ENCODE data around the gene TMPRSS2. TPM values are rescaled to one million over a fixed set of nuclear protein-coding genes. Genes with fewer than 3 reads are reported as not detected.
A peak's percentile ranks its signal among the peaks of the same experiment; 100 is the strongest.

TMPRSS2 gene
- total RNA-seq, 1 donor from 2014 or later, result not detected

DNA sequence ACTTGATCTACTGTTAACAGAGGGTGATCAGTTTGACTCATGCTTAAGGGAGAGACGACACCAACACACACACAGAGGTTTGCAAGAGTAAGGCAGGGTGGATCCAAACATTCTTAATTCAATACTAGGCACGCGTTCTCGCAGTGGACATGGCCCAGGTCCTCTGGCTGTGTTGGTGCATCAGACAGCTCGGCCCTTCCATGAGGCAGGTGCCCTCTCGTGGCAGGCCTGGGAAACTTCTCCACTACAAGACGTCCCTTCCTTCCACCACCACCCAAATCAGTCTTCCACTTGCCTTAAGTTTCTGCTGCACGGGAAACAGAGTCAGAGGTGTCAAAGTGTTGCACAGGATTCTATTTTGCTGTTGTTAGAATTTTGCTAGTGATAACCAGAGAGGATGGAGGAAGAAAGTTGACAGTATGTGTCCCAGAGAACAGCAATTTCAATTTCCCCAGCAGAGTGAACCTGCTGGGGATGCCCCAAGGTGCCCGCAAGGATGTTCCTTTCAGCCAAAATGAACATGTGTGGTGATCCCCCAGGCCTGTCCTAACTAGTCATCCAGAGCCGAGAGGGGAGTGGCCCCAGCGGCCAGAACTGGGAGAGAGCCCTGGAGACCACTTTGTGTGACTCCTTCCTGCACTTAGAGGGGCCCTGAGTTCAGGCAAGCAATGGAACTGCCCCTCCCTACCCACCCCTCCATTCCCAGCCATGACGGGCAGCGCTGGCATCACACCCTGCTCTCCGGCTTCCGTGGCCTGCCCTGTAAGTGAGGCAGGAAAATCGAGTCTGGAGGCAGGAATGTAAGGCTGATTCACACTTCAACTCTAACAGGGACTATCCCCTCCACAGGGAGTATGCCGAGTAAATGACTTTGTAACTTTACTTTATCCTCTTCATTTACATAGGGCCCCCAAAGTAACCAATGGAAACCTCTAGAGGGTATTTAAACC, 47.1 kb downstream of the TMPRSS2 start:
- intact Hi-C loops (cut with DNase I), result loop anchor here (1.0 to 5.0 kb wide), 2 partner anchors 178 to 339 kb away; no protein-coding TSS in a partner anchor
- DNase-seq (ENCODE audit: missing footprints) (peak; percentile 89), ATAC-seq (peak; percentile 89)

DNA sequence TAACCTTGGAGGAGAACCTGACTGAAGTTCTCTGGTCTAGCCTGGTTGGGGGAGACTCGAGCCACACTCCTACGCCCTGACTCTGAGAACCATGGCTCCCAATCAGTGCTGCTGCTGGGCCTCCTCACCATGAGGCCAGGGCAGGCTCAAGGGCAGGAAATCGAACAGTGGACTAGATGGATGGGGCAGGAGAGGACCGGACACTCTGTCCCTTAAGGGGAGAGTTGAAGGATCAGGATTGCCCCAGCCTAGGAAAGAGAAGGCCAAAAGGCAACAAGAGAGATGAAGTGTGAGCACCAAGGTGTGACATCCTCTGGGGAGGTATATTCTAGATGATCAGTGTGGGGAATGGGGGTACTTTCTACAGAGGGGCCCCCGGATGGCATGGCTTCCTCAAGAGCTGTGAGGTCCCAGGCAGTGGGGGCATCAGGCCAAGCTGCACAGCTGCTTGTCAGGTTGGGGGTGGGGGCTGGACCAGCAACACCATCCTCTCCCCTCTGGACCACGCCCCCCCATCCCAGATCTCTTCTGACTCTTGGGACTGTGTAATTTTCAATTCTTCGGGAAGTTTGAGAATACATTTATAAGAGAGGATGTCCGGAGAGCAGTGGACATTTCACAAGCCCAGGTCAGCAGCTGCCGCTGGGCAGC, 47.9 kb downstream of the TMPRSS2 start:
- intact Hi-C loops (cut with DNase I), result loop anchor here (1.0 to 5.0 kb wide), 2 partner anchors 177 to 338 kb away; no protein-coding TSS in a partner anchor
- ATAC-seq (peak; percentile 13), DNase-seq (ENCODE audit: missing footprints) (no peak)

DNA sequence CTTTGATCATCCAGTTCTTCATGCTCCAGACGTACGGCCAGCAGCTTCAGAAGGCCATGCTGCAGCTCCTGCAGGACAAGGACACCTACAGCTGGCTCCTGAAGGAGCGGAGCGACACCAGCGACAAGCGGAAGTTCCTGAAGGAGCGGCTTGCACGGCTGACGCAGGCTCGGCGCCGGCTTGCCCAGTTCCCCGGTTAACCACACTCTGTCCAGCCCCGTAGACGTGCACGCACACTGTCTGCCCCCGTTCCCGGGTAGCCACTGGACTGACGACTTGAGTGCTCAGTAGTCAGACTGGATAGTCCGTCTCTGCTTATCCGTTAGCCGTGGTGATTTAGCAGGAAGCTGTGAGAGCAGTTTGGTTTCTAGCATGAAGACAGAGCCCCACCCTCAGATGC, 49.4 kb downstream of the TMPRSS2 start:
- ATAC-seq (no peak), DNase-seq (ENCODE audit: missing footprints) (no peak)
- intact Hi-C loops (cut with DNase I), result no loop called here

DNA sequence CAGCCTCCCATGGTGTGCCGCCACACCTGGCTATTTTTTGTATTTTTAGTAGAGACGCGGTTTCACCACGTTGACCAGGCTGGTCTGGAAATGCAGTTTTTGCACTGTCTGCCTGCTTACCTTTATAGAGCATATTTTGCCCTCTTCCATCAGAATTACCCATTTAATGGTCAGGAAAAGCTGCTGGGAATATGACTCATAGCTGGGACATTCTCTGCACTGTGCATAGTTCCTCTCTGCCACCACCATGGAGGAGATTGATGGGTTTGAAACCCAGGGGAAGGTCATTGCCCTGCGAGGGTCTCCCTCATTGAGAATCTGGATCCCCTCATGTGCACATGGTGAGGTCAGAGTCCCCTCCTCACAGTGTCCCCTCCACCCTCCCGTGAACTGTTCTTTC, 49.8 kb downstream of the TMPRSS2 start:
- DNase-seq (ENCODE audit: missing footprints) (no peak), ATAC-seq (no peak)
- intact Hi-C loops (cut with DNase I), result no loop called here

DNA sequence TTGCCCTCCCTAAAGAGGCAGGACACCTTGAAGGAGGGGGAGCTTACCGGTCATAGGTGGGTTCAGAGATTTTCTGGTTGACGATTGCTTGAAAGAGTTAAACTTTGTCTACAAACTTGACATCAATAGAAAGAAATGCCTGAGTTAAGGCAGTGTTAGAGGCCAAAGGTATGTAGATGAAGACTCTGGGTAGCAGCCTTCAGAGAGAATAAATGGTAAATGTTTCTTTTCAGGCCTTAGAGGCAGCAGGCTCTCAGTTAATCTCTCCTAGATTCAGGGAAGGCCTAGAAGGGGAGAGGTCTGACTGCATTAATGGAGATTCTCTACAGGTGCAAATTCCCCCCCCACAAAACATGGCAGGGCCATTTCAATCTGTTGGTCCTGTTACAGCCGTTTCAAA, 54.2 kb downstream of the TMPRSS2 start:
- DNase-seq (ENCODE audit: missing footprints), result no peak
- ATAC-seq, result no peak
- intact Hi-C loops (cut with DNase I), result no loop called here

DNA sequence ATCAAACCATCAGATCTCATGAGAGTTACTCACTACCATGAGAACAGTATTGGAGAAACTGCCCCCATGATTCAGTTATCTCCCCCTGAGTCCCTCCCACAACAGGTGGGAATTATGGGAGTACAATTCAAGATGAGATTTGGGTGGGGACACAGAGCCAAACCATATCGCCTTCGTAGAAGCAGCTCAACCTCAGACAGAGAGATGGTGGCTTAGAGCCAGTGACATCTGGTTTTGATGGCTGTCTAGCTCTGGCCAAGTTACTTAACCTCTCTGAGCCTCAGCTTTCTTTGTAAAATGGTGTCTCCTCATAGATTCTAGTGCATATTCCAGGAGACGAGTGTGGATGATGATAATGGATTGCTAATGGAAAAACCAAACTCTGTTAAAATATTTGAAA, 54.8 kb downstream of the TMPRSS2 start:
- intact Hi-C loops (cut with DNase I), result no loop called here
- ATAC-seq (no peak), DNase-seq (ENCODE audit: missing footprints) (no peak)

DNA sequence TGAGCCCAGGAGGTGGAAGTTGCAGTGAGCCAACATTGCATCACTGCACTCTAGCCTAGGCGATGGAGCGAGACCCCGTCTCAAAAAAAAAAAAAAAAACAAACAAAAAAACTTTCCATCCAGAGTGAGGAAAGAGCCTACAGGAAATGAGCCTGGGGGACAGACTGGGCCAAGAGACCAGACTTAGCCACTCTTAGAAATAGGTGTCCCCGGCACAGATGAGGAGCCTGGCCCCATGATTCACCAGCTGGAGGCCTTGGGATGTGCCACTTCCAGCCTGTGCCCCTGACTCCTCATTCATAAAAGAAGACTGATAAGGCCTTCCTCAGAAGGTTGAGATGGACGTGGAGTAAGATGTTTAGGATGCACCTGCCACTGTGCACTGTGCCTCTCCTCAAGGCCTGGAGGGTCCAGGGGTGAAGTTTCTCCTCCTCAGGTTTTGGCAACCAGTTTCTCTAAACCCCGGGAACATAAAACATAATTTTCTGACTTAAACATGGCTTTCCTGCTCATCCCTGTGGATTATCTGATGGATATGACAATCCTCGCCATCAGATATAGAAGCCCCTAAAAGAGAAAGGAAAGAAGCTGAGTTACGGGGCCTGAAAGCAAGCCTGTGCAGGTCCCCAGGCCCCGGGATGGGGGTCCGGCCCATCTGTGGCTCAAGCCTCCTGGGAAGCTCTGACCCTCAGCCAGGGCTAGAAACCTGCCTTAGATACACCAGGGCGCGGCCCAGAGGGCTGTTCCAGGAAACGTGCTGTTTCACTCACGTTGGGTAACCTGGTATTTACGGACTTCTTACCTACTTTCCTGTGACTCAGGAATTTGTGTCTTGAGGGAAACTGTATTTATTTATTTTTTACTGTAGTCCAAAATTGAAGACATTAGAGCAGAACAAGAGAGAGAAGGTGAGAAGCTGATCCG, 55.9 kb downstream of the TMPRSS2 start:
- intact Hi-C loops (cut with DNase I), result no loop called here
- ATAC-seq, result no peak
- no peak for DNase-seq (ENCODE audit: missing footprints)

DNA sequence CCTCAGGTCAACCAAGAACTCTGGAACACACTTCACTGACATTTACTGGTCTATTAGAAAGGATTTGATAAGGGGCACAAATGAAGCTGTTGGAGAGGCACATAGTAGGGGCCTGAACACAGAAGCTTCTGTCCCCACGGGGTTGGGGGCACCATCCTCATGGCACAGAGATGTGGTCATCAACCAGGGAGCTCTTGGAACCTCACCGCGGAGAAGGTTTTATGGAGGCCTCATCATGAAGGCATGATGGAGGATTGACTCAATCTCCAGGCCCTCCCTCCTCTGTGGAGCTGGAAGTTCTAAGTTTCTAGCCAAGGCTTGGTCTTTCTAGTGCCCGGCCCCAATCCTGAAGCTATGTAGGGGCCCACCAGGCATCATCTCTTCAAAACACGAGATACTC, 58.3 kb downstream of the TMPRSS2 start:
- ATAC-seq, result no peak
- no peak for DNase-seq (ENCODE audit: missing footprints)
- intact Hi-C loops (cut with DNase I), result no loop called here

DNA sequence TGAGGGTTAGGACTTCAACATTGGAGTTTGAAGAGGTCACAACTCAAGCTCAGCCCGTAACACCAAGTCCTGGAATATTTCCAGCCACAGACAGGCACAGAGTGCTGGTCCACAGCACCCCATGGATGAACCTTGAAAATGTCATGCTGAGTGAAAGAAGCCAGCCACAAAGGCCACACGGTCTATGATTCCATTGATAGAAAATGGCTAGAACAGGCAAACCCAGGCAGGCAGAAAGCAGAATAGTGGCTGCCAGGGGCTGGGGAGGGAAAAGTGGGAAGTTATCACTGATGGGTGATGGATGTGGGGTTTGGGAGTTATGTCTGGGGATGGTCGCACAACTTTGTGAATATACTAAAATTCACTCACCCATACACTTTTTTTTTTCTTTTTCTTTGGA, 60.6 kb downstream of the TMPRSS2 start:
- intact Hi-C loops (cut with DNase I), result no loop called here
- ATAC-seq (no peak), DNase-seq (ENCODE audit: missing footprints) (no peak)

DNA sequence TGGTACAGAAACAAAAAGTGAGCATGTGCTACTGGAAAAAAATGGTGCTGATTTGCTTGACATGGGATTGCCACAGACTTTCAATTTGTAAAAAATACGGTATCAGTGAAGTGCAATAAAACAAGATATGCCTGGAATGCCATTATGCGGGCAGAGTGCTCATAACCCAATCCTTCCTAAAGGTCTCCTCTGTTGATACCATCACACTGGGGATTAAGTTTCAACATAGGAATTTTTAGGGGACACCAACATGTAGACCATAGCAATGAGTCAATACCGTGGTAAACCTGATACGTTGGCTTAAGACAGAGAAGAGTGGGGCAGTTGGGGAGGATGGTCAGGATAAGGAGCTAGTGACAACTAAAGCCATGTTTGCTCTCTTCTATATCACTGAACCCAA, 61.4 kb downstream of the TMPRSS2 start:
- ATAC-seq, result no peak
- intact Hi-C loops (cut with DNase I), result no loop called here
- DNase-seq (ENCODE audit: missing footprints), result no peak

DNA sequence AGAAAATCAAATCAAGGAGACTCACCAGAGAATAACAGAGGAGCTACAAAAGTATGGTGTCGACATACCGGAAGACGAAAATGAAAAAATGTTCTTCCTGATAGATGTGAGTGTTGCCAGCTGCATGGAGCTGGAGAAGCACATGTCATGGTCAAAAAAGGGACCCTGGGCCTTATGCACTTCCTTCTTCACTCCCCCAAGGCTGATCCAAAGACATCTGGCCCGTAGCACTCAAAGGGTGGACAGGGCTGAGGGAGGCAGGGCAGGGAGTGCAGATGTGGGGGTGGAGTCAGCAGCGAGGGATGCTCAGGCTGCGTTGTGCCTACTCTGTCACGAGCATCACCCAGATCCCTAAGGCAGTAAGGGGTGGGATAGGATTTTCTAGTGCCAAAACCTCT, 62.5 kb downstream of the TMPRSS2 start:
- ATAC-seq, result peak; percentile 44
- intact Hi-C loops (cut with DNase I), result no loop called here
- DNase-seq (ENCODE audit: missing footprints), result no peak

DNA sequence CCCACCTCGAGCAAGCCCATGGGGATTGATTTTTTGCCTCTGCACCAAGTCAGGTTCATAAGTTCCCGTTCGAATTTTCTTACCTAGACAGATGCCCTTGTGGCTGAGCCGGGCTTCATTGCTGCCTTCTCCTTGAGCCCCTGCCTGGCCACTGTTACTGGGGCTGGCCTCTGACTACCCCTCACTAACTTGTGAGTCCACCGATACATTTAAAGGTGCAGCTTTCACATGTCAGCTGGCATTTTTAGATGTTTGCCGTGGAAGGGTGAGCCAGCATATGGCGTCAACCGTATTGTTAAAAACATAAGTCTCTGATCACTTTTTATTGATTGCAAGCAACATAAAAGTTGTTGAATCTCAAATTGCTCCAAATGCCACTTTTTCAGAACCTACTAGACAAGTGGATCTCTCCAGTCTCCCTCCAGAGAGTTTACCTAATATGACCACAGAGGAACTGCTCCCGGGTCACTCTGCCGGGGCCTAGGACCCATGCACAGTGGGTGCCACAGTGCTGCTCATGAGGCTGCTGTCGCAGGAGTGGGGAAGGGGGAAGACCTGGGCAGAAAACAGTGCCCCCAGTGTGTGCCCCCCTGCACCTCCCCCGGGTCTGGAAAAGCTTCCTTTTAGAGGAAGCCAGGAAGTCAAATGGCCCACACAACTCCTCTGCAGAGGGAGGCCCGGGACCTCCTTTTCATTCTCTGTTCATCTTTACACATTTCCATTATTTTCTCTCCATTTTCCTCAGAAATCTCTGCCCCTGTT, 63.1 kb downstream of the TMPRSS2 start:
- DNase-seq (ENCODE audit: missing footprints) (no peak), ATAC-seq (no peak)
- intact Hi-C loops (cut with DNase I), result no loop called here

DNA sequence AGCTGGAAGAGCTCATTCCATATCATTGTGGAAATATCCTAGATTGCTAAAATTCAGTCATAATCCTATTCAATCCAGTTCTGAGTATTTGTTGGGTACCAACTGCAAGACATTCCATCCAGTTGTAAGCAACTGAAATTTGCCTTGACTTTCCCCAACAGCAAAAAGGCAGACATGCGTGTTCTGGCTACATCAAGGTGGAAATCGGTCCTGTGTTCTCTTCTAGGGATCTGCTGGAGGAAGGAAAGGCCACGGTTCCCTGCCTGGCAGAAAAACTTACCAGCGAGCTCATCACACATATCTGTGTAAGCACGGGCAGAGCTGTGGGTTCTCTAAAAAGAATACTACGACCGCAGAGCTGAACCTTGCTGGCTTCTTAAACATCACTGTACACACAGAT, 64.4 kb downstream of the TMPRSS2 start:
- intact Hi-C loops (cut with DNase I), result no loop called here
- DNase-seq (ENCODE audit: missing footprints), result no peak
- ATAC-seq, result no peak

DNA sequence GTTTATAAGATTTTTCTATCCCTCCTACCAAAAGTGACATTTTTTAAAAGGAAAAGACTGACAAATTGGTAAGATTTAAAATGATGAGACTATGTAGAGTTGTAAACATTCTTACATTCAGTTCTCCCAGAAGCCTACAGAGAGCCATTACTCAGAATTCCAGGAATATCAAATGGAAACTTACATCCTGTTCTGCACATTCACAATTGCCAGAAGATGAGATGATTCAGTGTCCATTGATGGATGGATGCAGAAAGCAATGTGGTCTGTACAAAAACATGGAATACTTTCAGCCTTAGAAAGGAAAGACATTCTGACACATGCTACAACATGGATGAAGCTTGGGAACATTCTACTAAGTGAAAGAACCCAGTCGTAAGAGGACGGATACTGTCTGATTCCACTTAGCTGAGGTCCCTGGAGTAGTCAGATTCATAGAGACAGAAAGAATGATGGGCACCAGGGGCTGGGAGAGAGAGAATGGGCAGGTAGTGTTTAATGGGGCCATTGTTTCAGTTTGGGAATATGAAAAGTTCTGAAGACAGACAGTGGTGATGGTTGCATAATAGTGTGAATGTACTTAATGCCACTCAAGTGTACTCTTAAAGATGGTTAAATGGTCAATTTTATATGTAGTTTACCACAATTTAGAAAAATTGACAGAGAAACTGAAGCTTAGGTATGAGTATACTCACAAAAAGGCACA, 65.3 kb downstream of the TMPRSS2 start:
- no peak for ATAC-seq
- intact Hi-C loops (cut with DNase I), result no loop called here
- DNase-seq (ENCODE audit: missing footprints), result no peak

DNA sequence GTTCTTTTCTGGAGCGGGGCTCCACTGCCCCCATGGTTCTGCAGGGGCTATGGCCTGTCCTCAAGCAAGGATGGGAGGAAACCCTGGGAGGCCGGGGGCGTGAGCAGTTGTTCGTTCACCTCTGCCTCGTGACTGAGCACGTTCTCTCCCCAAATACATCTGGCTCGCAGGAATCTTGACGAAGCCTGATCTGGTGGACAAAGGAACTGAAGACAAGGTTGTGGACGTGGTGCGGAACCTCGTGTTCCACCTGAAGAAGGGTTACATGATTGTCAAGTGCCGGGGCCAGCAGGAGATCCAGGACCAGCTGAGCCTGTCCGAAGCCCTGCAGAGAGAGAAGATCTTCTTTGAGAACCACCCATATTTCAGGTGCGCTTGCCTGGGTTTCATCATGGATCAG, 66.4 kb downstream of the TMPRSS2 start:
- DNase-seq (ENCODE audit: missing footprints) (no peak), ATAC-seq (no peak)

DNA sequence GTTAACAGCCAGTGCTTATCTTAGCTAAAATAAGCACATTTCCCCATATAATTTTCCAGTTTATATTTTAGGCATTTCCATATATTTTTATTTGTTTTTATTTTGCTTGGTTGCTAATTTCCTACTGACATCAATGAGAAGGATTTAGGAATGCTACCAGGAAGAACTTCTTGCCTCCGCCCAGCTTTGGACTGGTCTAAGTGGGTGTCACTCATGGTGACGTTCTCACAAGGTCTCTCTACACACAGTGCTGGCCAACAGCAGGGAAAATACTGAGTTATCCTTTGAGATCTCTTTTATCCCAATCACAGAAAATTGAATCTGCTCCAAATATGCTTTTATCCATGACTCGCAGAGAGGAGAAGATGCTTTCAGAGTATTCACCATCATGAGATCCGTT, 68.7 kb downstream of the TMPRSS2 start:
- intact Hi-C loops (cut with DNase I), result no loop called here
- no peak for ATAC-seq

More for the DNA sequence above, 66.4 kb downstream of the TMPRSS2 start:
- intact Hi-C loops (cut with DNase I), result no loop called here

DNA sequence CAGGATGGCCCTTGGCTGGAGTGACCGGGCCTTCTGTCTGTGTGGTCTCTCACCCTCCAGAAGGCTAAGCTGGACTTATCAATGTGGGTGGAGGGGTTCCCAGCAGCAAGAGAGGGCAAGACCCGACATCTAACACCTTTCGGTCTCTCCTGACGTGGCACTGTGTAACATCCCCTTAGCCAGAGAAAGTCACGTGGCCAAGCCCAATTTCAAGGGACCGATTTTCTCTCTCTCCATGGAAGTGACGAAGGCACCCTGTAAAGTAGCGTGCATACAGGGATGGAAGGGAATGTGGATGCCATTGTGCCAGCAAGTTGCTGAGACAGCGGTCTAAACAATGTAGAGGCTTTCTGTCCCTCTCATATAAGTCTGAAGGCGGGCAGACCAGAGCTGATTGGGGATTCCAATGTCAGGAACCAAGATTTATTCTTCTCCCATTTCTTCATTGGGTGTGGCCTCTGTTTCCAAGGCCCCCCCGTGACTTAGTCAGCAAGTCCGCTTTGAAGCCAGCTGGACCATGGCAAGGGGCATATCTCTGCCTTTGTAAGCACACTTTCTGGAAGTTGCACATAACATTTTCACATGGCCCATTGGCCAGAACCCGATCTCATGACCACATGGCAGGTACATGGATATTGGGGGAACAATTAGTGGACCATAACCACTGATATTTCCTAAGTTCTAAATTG, 69.4 kb downstream of the TMPRSS2 start:
- ATAC-seq, result no peak
- DNase-seq (ENCODE audit: missing footprints), result no peak
- intact Hi-C loops (cut with DNase I), result no loop called here

More for the DNA sequence above, 68.7 kb downstream of the TMPRSS2 start:
- no peak for DNase-seq (ENCODE audit: missing footprints)
